GM19452 (cell line): ENCODE measurements around the gene OPA3.

ENCODE experiments used
- ATAC-seq: cut with Tn5 transposase; IDR thresholded peaks from one replicate; pipeline ENCODE4 v1.9.1; 2021; ENCODE audit not compliant: unreplicated experiment

OPA3 gene

GRCh38 chr19:45505151-45505995 is 79.2 kb downstream of the OPA3 start:
- no peak for ATAC-seq

GRCh38 chr19:45503909-45504308 is 80.7 kb downstream of the OPA3 start:
- ATAC-seq: no peak

- no peak for ATAC-seq
Measured at GRCh38 chr19:45502111-45502510, 82.5 kb downstream of the OPA3 start.

- ATAC-seq: no peak
Measured at GRCh38 chr19:45501730-45502014, 82.9 kb downstream of the OPA3 start.

GRCh38 chr19:45500918-45501729 is 83.5 kb downstream of the OPA3 start:
- ATAC-seq: no peak

- ATAC-seq: no peak
Measured at GRCh38 chr19:45499196-45500180, 85.1 kb downstream of the OPA3 start.

GRCh38 chr19:45498411-45499195 is 86.0 kb downstream of the OPA3 start, which contains the start of gene PPM1N:
Gene PPM1N, plus strand, starts transcription at chr19:45498443. Its CDS starts 30 bp downstream, at chr19:45498473.
- no peak for ATAC-seq

- no peak for ATAC-seq
Measured at GRCh38 chr19:45497791-45498190, 86.8 kb downstream of the OPA3 start.

GRCh38 chr19:45496349-45496953 is 88.2 kb downstream of the OPA3 start:
- no peak for ATAC-seq

- ATAC-seq: no peak
Measured at GRCh38 chr19:45495178-45495577, 89.4 kb downstream of the OPA3 start.

GRCh38 chr19:45494261-45494916 is 90.2 kb downstream of the OPA3 start:
- no peak for ATAC-seq

- ATAC-seq: no peak
Measured at GRCh38 chr19:45492627-45493470, 91.8 kb downstream of the OPA3 start.

- ATAC-seq: no peak
Measured at GRCh38 chr19:45492137-45492626, 92.4 kb downstream of the OPA3 start.

- ATAC-seq: no peak
Measured at GRCh38 chr19:45489216-45489855, 95.3 kb downstream of the OPA3 start.

- no peak for ATAC-seq
Measured at GRCh38 chr19:45488708-45489107, 95.9 kb downstream of the OPA3 start.

GRCh38 chr19:45485305-45486077 is 99.1 kb downstream of the OPA3 start:
- peak; percentile 91 for ATAC-seq
